HG02798 (cell line): Measurements from ENCODE around the gene GPC5.
A peak's percentile ranks its signal among the peaks of the same experiment; 100 is the strongest.

Experiments used
- ATAC-seq: cut with Tn5 transposase; IDR thresholded peaks from one replicate; pipeline ENCODE4 v1.9.1; 2021; ENCODE audit warnings: mild to moderate bottlenecking; ENCODE audit not compliant: unreplicated experiment, poor library complexity

Gene GPC5

DNA sequence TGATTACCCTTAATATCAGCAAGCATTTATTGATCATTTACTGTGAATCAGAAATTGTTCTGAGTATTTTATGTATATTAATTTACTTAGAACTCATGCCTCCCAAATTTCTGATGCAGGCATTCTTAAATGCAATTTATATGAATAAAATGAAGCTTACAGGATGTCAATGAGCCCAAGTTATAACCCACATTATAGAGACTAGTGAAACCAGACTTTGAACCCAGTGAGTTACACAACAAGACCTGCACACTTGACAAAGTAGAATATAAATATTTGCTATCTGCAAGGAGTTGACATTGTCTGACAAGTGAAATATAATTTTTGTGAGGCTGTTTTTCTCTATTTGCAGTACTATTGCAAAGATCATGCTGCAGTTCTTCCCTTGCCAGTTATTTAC, 656.0 kb downstream of the GPC5 start:
- no peak for ATAC-seq

DNA sequence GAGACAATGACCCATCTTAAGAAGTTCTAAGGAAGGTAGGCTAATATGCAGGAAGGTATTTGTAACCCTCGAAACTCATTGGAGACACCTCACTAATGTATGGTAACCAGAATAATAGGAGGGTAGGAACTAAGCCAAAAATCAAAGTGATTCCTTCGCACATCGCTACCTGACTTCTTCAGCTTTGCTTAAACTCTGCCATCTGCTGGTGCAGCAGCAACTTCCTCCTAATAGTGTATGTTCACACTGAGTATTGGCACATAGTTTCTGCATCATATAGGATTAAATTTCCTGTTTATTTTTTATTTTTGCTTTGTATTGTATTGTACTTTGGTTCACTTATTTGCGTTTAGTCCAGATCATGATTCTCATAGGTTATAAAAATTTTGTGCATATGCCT, 676.2 kb downstream of the GPC5 start:
- peak; percentile 72 for ATAC-seq

DNA sequence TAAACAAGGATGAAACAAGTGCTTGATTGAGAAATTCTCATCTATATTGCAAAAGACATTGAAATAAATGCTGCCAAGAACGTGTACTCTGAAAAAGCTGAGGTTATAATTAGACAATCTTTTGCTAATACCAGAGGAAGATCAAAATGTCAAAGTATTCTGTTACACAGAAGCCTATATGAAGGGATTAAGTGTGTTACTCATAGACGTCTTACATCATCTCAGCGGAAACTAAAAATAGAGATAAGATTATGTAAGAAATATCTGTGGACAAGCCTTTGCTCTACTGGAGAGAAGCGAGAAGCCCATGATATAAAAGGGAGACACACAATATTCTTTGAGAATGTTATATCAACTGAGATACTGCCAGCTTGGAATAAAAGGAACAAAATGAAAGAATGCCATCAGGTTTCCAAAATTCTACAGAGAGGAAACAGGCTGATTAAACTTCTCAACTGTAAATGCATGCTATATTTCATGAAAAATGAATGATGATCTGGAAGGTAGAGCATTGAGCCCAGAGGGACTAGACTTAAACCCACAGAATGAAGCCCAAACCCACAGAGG, 699.0 kb downstream of the GPC5 start:
- no peak for ATAC-seq

GRCh38 chr13:92101801-92102200, 703.4 kb downstream of the GPC5 start:
- ATAC-seq = no peak

- ATAC-seq = no peak
These were observed 705.3 kb downstream of the GPC5 start for GRCh38 chr13:92103689-92104153.

DNA sequence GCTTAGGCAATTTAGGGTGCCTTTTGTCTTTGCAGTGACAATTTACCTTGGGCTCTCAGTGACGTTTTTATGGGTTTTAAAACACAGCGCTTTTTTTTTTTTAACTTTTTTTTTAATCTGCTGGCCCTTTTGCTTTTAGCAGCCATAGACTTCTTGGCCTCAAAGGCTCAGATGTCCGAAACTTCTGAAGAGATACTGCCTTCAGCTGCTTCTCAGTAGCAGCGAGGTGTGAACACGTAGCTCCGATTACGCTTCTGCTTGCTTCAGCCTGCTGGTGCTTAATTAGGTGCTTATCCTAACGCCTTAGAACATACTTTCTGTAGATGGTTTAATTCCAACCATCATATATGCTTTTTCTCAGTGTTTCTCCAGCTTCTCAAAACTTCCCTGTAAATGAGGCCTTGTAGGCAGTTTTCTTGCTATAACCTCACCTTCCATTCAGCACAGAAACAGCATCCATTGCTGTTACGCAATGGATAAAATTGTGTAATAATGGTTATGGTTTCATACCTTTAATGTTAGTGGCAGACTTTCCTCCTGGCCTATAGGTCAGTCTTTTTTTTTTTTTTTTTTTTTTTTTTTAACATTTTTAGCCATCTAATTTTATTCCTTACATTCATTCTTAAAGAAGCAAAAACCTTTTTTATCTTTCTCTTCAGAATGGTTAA, 723.9 kb downstream of the GPC5 start:
- ATAC-seq = no peak

GRCh38 chr13:92126399-92126798, 728.0 kb downstream of the GPC5 start:
- no peak for ATAC-seq

DNA sequence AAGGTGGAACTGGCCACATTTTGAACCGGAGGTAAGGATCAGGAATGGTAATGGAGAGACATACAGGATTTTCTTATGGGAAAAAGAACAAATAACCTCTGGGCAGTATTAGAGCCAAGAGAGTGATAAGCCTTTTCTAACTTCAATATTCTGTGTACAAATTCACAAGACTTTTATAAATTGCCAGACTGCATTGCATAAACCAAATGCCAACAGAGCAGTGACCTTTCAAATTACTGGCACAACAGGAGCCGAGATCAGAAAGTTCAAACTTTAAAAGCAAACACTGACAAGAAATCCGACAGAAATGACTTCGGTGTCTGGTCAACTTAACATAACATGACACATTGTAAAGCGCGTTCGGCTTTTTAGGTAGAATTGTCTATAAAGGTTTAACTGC, 737.1 kb downstream of the GPC5 start:
- ATAC-seq = no peak

- ATAC-seq = no peak
These were observed 738.2 kb downstream of the GPC5 start for GRCh38 chr13:92136449-92137155.

DNA sequence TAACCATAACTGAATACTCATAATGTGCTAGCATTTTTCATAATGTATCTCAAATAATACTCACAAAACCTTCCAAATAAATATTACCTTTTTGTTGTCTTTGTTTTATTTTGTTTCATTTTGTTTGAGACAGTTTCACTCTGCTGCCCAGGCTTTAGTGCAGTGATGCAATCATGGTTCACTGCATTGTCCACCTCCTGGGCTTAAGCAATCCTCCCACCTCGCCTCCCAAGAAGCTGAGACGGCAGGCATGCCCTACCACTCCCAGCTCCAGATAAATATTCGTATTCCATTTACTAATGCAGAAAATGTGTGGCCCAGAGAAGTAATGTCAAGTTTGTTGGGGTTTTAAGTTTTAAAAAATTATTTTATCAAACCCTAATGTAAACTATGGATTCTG, 739.1 kb downstream of the GPC5 start:
- no peak for ATAC-seq

DNA sequence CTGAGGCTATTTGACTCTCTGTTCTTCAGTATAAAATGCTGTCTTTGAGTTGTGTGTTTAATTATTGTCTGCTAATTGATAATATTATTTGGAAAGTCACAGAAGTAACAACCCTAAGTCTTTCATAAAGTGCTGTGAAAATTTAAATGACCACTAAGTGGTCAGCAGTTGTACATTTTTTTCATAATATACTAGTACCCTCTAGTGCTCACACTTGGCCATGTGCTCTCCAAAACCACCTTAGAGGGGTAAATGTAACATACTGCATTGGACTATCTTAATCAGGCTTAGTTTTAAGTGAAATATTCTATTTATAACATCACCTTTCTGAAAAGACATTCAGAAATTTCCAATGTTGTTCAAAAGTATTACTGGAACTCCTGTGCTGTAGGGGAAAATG, 745.3 kb downstream of the GPC5 start:
- ATAC-seq = no peak

DNA sequence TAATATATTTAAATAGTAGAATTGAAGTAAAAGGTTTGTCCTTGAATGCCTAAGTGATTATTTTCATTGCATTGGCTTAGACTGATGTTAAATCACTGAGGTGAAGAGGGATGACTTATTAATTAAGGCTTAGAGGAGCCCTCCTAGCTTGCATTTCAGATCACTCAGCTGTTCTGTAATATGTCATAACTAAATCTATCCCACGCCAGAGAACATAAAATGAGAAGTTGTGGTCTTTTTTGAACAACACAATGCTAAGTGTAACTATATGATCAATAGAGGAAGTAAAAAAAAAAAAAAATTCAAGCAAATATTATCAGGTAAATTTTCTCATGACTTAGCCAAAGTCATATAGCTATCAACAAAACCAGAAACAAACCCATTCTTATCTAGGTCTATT, 752.2 kb downstream of the GPC5 start:
- no peak for ATAC-seq

DNA sequence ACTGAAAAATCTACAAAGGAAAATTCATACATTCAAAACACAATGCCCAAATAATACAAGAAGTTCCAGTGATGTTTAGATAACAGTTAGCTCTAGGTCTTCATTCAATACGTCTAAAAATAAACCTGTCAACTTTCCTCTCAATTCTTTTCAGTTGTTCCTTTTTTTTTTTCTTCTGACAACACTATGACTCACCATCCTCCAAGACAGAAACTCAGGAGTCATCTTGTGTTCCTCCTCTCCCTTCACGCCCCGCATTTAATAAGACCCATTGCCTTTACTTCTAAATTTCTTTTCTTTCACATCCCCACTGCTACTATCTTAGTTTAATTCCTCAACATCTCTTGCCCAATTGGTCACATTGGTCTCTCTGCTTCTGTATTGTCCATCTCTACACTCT, 759.9 kb downstream of the GPC5 start:
- no peak for ATAC-seq

DNA sequence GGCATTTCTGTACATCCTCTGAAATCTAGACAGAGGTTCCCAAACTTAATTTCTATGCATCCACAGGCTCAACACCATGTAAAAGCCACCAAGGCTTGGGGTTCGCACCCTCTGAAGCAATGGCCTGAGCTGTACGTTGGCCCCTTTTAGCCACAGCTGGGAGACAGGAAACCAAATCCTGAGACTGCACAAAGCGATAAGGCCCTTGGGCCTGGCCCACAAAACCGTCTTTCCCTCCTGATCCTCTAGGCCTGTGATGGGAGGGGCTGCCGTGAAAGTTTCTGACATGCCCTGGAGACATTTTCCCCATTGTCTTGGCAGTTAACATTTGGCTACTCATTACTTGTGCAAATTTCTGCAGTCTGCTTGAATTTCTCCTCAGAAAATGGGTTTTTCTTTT, 766.4 kb downstream of the GPC5 start:
- no peak for ATAC-seq

GRCh38 chr13:92172191-92172590, 773.8 kb downstream of the GPC5 start:
- ATAC-seq = no peak

GRCh38 chr13:92173254-92173653, 774.8 kb downstream of the GPC5 start:
- no peak for ATAC-seq

- ATAC-seq = no peak
These were observed 776.9 kb downstream of the GPC5 start for GRCh38 chr13:92175330-92175729.

DNA sequence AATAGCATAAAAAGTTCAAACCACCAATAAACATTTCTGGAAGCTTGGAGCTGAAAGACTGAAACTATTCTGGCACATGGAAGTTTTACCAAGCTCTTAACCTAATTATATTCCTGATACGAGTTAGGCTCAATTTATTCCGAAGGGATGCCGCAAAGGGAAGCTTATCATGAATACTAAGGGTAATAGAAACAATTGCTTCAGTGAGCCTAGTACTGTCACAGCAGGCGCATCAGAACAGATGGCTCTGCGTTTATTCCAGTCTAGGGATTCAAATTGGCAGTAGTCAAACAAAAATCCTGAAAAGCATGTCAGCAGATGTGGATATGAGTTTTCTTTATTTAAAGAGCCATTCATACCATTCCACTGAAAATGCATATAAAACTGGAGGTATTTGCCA, 779.5 kb downstream of the GPC5 start:
- ATAC-seq = no peak

DNA sequence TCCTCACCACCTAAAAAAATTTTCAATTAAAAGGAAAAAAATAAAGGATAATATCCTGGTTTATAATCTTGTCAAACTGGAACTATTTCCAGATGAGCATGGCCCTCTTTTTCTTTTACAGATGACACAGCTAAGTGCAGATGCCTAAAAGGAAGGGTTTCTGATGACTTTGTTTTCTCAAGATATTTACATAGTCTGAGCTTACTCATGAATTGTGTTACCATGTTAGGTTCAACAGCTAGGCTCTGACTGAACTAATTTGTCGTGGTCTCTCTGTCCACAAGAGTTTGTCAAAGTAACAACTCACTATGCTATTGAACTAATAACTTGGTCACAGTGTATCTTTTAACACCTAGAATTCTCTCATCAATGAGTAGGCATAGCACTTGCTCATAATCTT, 780.8 kb downstream of the GPC5 start:
- ATAC-seq = no peak

DNA sequence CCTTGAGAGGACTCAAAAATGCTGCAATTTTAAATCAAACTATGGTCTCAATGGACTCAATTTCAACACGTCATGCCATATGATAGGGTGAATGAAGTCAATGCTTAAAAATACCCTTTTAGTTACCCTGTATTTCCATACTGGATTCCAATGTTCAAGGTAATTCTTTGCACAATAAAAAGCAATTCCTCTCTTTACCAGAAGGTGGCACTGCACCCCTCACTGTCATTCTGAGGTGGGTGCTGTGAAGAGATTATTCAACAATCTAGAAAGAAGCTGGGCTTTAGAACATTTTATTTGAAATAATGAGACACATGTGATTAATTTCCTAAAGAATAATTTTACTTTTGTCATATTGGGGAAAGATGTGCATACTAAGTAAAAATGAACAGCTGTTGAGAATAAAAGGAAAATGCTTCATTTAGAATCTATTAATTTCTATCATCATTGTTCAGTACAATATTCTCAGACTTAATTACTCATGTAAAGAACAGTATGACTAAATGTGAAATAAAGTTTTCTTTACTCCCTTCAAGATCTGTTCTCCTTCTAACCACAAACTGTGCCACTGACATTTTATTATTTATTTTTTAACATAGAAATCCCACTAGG, 789.1 kb downstream of the GPC5 start:
- peak; percentile 88 for ATAC-seq

- ATAC-seq = no peak
These were observed 790.2 kb downstream of the GPC5 start for GRCh38 chr13:92188574-92188973.
